Measurements from ENCODE around the gene ZNF382. TPM values are rescaled to one million over a fixed set of nuclear protein-coding genes. Genes with fewer than 3 reads are reported as not detected.

Gene ZNF382
- polyA plus RNA-seq, 1 of the 3 experiments (the other 2 are of a cell fraction), result 2.3 TPM

- TF ChIP-seq IRF3 (IDR thresholded peaks at IDR 0.05; ENCODE audit: low read depth, low read length), result no peak
These were observed 47.8 kb downstream of the ZNF382 start (continued) for GRCh38 chr19:36652958-36653357.

GRCh38 chr19:36665832-36666231 is 60.7 kb downstream of the ZNF382 start:
- WGBS (ENCODE audit: low lambda C conversion rate), result 25% methylated on average over 14 of the region's 14 CpGs
- peak overlapping the region; percentile 80 for H3K4me2 ChIP-seq
- peaks cover 20% of the 10 kb centered on the region for H3K9me3 ChIP-seq
- H3K4me3 ChIP-seq (ENCODE audit: low read depth in 2 of 2, low read length in 1 of 2), result peak overlapping the region; percentile 61 to 100
- H3F3A ChIP-seq (replicated peaks; ENCODE audit: insufficient read depth), result peaks cover 5% of the 10 kb centered on the region
- H2AFZ ChIP-seq (ENCODE audit: low read depth), result peak overlapping the region; percentile 100; the same call in 1 of the 2 replicates
- H3K9ac ChIP-seq, result peak overlapping the region; percentile 86
- H3K79me2 ChIP-seq (ENCODE audit: insufficient read depth), result peaks cover 48% of the 10 kb centered on the region
- H3K4me1 ChIP-seq (ENCODE audit: control insufficient read depth in 1 of 2, insufficient read depth in 2 of 2, low read depth in 1 of 2, low read length in 1 of 2), result peaks cover 0 to 6% of the 10 kb centered on the region in 2 experiments; a peak in 1 of 4 replicates
- peak; percentile 11 for DNase-seq
- TF ChIP-seq SIN3A (IDR thresholded peaks at IDR 0.05; ENCODE audit: borderline replicate concordance, low read depth, low read length), result no peak
- TF ChIP-seq EP300 (IDR thresholded peaks at IDR 0.05; ENCODE audit: borderline replicate concordance in 1 of 2, low read depth in 1 of 2, low read length in 1 of 2), result no peak
- TF ChIP-seq ZBTB33 (IDR thresholded peaks at IDR 0.05; ENCODE audit: borderline replicate concordance, low read depth), result no peak
- no peak for TF ChIP-seq FOXJ3 (CRISPR knock-in tag; IDR thresholded peaks at IDR 0.05)
- no peak for TF ChIP-seq MEF2A (IDR thresholded peaks at IDR 0.05; ENCODE audit: borderline replicate concordance, low read depth)
- no peak for TF ChIP-seq ELF1 (IDR thresholded peaks at IDR 0.05)
- H3K36me3 ChIP-seq (replicated peaks in 1 of 2; ENCODE audit: control insufficient read depth in 1 of 2, insufficient read depth in 2 of 2, low read length in 1 of 2), result peaks cover 16 to 48% of the 10 kb centered on the region in 2 experiments
- H3K9me2 ChIP-seq, result no peaks in the 10 kb centered on the region
- CTCF ChIA-PET, result no interaction called here
- no peaks in the 10 kb centered on the region for H3K27me3 ChIP-seq (ENCODE audit: insufficient read depth)
- POLR2A ChIA-PET, result no interaction called here
- H3K27ac ChIP-seq (ENCODE audit: low read depth in 2 of 2, low read length in 1 of 2), result no peak overlapping the region
- H4K20me1 ChIP-seq (ENCODE audit: insufficient read depth), result no peaks in the 10 kb centered on the region

- ChIA-PET POLR2A (no interaction called here), CTCF (no interaction called here)
- no peaks in the 10 kb centered on the region for H4K20me1 ChIP-seq (ENCODE audit: insufficient read depth)
- no peak for DNase-seq
- peak overlapping the region; percentile 19; the same call in 1 of the 2 replicates for H3K4me2 ChIP-seq
- H3K9me2 ChIP-seq, result no peaks in the 10 kb centered on the region
- peaks cover 5 to 20% of the 10 kb centered on the region in 2 experiments for H3K36me3 ChIP-seq (replicated peaks in 1 of 2; ENCODE audit: control insufficient read depth in 1 of 2, insufficient read depth in 2 of 2, low read length in 1 of 2)
- no peak overlapping the region for H3K9ac ChIP-seq
- peaks cover 5% of the 10 kb centered on the region for H3F3A ChIP-seq (replicated peaks; ENCODE audit: insufficient read depth)
- H3K4me1 ChIP-seq (ENCODE audit: control insufficient read depth in 1 of 2, insufficient read depth in 2 of 2, low read depth in 1 of 2, low read length in 1 of 2), result peaks cover 0 to 6% of the 10 kb centered on the region in 2 experiments; a peak in 1 of 4 replicates
- H2AFZ ChIP-seq (ENCODE audit: low read depth), result no peak overlapping the region
- TF ChIP-seq MEF2A (IDR thresholded peaks at IDR 0.05; ENCODE audit: borderline replicate concordance, low read depth) (no peak), USF2 (IDR thresholded peaks at IDR 0.05; ENCODE audit: borderline replicate concordance, low read depth, low read length) (no peak), FOSL2 (IDR thresholded peaks at IDR 0.05; ENCODE audit: borderline replicate concordance, low read depth) (no peak), USF1 (IDR thresholded peaks at IDR 0.05; ENCODE audit: borderline replicate concordance, low read depth) (no peak), RXRA (IDR thresholded peaks at IDR 0.05; ENCODE audit: borderline replicate concordance, low read depth) (no peak)
- no peak overlapping the region for H3K27ac ChIP-seq (ENCODE audit: low read depth in 2 of 2, low read length in 1 of 2)
- peaks cover 48% of the 10 kb centered on the region for H3K79me2 ChIP-seq (ENCODE audit: insufficient read depth)
- no peaks in the 10 kb centered on the region for H3K27me3 ChIP-seq (ENCODE audit: insufficient read depth)
- no peak overlapping the region; a peak in 2 of 4 replicates for H3K4me3 ChIP-seq (ENCODE audit: low read depth in 2 of 2, low read length in 1 of 2)
- WGBS (ENCODE audit: low lambda C conversion rate), result 75% methylated on average over 2 of the region's 2 CpGs
- H3K9me3 ChIP-seq, result peaks cover 10% of the 10 kb centered on the region; the same call in 1 of the 2 replicates
These were observed 63.5 kb downstream of the ZNF382 start for GRCh38 chr19:36668646-36669045.
